Thyroid gland (tissue), 4 donors: ENCODE results near the gene KLHDC7A.

Source experiments
- POLR2A ChIP-seq, 2 donors: fragments of 450-650 bp; IDR thresholded peaks; one replicate each; pipeline ENCODE4 v1.6.1; 2017; ENCODE audit warnings: antibody characterized with exemption in 2 of 2, mild to moderate bottlenecking in 2 of 2, moderate library complexity in 1 of 2
- TF ChIP-seq, protein P1 (sequence below), 6 experiments: fragments of 200-600 bp in 3 of 6; fragments of 450-650 bp in 3 of 6; sonication (generic) in 3 of 6; IDR thresholded peaks; one replicate each; pipeline ENCODE4 v1.5.1; 2016 to 2019; ENCODE audit warnings: antibody characterized with exemption in 6 of 6, mild to moderate bottlenecking in 2 of 6, inconsistent platforms in 1 of 6, moderate library complexity in 1 of 6

DNA sequence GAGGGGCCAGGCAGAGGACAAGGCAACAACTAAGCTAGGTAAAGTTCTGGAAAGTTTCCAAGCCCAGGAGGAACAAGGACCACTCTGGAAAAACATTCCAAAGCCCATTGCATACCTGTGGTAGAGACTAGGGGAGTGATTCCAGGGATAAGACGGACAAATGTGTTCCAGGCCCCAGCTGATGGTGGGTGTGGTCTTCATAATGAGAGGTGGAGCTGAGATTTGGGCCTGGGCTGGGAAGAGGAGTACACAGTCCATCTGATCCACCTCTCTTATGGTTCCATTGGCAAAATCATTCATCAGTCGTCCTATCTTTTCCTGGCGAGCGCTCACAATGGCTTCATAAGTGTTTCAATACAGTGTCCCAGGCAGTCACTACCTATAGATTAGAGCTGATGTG is 4.5 kb downstream of the KLHDC7A start:
- TF ChIP-seq, protein P1, sequence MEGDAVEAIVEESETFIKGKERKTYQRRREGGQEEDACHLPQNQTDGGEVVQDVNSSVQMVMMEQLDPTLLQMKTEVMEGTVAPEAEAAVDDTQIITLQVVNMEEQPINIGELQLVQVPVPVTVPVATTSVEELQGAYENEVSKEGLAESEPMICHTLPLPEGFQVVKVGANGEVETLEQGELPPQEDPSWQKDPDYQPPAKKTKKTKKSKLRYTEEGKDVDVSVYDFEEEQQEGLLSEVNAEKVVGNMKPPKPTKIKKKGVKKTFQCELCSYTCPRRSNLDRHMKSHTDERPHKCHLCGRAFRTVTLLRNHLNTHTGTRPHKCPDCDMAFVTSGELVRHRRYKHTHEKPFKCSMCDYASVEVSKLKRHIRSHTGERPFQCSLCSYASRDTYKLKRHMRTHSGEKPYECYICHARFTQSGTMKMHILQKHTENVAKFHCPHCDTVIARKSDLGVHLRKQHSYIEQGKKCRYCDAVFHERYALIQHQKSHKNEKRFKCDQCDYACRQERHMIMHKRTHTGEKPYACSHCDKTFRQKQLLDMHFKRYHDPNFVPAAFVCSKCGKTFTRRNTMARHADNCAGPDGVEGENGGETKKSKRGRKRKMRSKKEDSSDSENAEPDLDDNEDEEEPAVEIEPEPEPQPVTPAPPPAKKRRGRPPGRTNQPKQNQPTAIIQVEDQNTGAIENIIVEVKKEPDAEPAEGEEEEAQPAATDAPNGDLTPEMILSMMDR (IDR thresholded peaks at IDR 0.05): no peak
- TF ChIP-seq POLR2A (IDR thresholded peaks at IDR 0.05): no peak
